WTC11 (cell line): ENCODE results near the gene ADCY1.

Experiments used
- SP1 ChIP-seq: sonication (generic); formaldehyde crosslinking; conservative IDR thresholded peaks from 2 replicates; pipeline ENCODE4 v1.8.1; 2022; ENCODE audit warnings: missing genetic modification reagents
- TEAD4 ChIP-seq: sonication (generic); formaldehyde crosslinking; IDR thresholded peaks from 2 replicates; pipeline ENCODE4 v1.8.0; 2022; ENCODE audit warnings: mild to moderate bottlenecking, missing genetic modification reagents
- TF ChIP-seq, protein P1 (sequence below): fragments of 200-600 bp; IDR thresholded peaks from 2 replicates; pipeline ENCODE4 v1.8.0; 2022; ENCODE audit warnings: antibody characterized with exemption
- TF ChIP-seq, protein P2 (sequence below): sonication (generic); formaldehyde crosslinking; IDR thresholded peaks from 2 replicates; pipeline ENCODE4 v1.8.0; 2022; ENCODE audit warnings: mild to moderate bottlenecking, missing genetic modification reagents

DNA sequence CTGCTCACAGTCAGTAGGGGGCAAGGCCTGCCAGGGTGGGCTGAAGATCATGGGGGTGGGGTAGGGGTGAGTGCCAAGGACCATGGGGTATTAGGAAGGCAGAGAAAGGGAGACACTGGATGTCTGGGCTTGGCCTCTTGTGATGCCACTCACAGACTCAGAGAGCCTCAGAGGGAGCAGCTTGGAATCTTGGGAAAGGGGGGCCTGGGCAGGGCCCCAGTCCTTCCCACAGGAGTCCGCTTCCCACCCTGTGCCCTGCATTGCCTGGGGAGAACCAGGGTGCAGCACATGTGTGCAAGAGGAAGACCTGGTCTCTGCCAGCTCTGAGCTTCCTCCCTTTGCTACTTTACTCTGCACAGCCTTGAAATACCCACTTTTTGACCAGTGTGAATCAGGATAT, 4.3 kb downstream of the ADCY1 start:
- TF ChIP-seq, protein P1, sequence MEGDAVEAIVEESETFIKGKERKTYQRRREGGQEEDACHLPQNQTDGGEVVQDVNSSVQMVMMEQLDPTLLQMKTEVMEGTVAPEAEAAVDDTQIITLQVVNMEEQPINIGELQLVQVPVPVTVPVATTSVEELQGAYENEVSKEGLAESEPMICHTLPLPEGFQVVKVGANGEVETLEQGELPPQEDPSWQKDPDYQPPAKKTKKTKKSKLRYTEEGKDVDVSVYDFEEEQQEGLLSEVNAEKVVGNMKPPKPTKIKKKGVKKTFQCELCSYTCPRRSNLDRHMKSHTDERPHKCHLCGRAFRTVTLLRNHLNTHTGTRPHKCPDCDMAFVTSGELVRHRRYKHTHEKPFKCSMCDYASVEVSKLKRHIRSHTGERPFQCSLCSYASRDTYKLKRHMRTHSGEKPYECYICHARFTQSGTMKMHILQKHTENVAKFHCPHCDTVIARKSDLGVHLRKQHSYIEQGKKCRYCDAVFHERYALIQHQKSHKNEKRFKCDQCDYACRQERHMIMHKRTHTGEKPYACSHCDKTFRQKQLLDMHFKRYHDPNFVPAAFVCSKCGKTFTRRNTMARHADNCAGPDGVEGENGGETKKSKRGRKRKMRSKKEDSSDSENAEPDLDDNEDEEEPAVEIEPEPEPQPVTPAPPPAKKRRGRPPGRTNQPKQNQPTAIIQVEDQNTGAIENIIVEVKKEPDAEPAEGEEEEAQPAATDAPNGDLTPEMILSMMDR = no peak
- no peak for TF ChIP-seq SP1 (CRISPR knock-in tag)
- no peak for TF ChIP-seq TEAD4 (CRISPR knock-in tag)
- TF ChIP-seq, protein P2, sequence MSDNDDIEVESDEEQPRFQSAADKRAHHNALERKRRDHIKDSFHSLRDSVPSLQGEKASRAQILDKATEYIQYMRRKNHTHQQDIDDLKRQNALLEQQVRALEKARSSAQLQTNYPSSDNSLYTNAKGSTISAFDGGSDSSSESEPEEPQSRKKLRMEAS (CRISPR knock-in tag) = no peak
